Right atrium auricular region (tissue), 2 donors: Measurements from ENCODE around the gene BNC1. TPM values are rescaled to one million over a fixed set of nuclear protein-coding genes. Genes with fewer than 3 reads are reported as not detected.

Source experiments
- DNase-seq: peaks from one replicate; pipeline ENCODE4 v3.0.0-alpha.2; 2019; ENCODE audit warnings: low spot score
- H3K27ac ChIP-seq, 2 donors: fragments of 200-600 bp; sonication (generic); 1 replicate in 1 of 2; 2 replicates in 1 of 2; pipeline ENCODE4 v1.5.1; 2016 to 2019
- H3K27me3 ChIP-seq, 2 donors: fragments of 200-600 bp; sonication (generic); one replicate each; pipeline versions ENCODE4 v1.5.1 to v1.6.0; 2017 to 2019
- H3K36me3 ChIP-seq: fragments of 200-600 bp; sonication (generic); one replicate; pipeline ENCODE4 v1.5.1; 2016
- H3K4me1 ChIP-seq, 2 donors: fragments of 200-600 bp; sonication (generic); one replicate each; pipeline versions ENCODE4 v1.5.1 to v1.6.0; 2017 to 2019
- H3K4me3 ChIP-seq, 2 donors: fragments of 200-600 bp; sonication (generic); 1 replicate in 1 of 2; 2 replicates in 1 of 2; pipeline ENCODE4 v1.5.1; 2017 to 2019; ENCODE audit warnings: mild to moderate bottlenecking in 1 of 2, moderate library complexity in 1 of 2
- H3K9me3 ChIP-seq, 2 donors: fragments of 200-600 bp; sonication (generic); one replicate each; pipeline ENCODE4 v1.5.1; 2019
- total RNA-seq, 2 donors: library from RNA; depleted of rRNA; stranded (reverse); fragments of >200 nt; gene quantifications; one replicate each; pipeline ENCODE4 v1.1.0, GENCODE V29; 2016
- TF ChIP-seq, protein P1 (sequence below), 2 donors: fragments of 200-600 bp; sonication (generic); IDR thresholded peaks; one replicate each; pipeline ENCODE4 v1.5.1; 2019; ENCODE audit warnings: antibody characterized with exemption in 2 of 2

BNC1 gene
- total RNA-seq, 2 donors from 2014 or later, result 5.4 to 15.6 TPM

DNA sequence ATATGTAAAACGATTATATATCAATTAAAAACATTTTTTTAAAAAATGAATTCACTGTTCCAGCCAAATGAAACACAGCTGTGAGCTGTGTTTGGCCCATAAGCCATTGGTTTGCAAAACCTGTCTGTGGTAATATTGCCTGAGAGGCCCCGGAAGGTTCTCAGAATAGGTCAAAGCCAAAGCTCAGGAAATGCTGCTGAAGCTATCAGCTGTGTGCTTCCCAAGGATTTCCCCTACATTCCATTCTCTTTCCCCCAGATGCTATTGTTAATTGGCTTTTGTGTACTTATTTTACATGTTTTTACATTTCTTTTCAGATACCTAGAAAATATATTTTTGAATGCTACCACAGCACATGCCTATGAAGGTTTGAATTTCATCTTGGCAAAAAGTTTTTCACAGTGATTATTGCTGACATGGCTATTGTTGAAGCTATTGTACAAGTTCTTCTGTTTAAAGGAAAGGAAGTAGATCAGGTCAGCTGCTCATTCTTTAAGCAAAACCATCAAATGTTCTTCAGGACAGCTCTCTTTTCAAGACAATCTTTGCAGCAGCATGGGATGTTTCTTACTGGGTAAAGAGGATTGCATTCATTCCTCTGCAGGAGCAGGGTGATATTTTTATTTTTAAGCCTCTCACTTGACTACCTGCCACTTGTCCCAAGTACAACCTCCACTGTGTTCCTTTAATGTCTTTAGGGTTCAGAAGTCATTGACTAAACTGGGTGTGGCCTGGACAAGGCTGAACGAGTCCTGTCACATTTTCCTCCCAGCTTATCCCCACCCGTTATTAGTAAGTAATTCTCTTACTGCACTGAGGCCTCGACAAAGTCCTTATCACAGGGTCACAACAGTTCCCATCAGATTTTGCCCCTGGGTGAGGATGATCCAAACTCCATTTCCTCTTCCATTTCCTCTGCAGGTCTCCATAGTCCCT lies 26.3 kb upstream of the BNC1 start:
- Histone ChIP-seq H3K27me3 (no peaks in the 10 kb centered on the region), H3K4me3 (no peak overlapping the region), H3K4me1 (no peaks in the 10 kb centered on the region), H3K36me3 (no peaks in the 10 kb centered on the region), H3K9me3 (no peaks in the 10 kb centered on the region), H3K27ac (no peak overlapping the region)
- no peak for DNase-seq
- TF ChIP-seq, protein P1, sequence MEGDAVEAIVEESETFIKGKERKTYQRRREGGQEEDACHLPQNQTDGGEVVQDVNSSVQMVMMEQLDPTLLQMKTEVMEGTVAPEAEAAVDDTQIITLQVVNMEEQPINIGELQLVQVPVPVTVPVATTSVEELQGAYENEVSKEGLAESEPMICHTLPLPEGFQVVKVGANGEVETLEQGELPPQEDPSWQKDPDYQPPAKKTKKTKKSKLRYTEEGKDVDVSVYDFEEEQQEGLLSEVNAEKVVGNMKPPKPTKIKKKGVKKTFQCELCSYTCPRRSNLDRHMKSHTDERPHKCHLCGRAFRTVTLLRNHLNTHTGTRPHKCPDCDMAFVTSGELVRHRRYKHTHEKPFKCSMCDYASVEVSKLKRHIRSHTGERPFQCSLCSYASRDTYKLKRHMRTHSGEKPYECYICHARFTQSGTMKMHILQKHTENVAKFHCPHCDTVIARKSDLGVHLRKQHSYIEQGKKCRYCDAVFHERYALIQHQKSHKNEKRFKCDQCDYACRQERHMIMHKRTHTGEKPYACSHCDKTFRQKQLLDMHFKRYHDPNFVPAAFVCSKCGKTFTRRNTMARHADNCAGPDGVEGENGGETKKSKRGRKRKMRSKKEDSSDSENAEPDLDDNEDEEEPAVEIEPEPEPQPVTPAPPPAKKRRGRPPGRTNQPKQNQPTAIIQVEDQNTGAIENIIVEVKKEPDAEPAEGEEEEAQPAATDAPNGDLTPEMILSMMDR (IDR thresholded peaks at IDR 0.05), result no peak

DNA sequence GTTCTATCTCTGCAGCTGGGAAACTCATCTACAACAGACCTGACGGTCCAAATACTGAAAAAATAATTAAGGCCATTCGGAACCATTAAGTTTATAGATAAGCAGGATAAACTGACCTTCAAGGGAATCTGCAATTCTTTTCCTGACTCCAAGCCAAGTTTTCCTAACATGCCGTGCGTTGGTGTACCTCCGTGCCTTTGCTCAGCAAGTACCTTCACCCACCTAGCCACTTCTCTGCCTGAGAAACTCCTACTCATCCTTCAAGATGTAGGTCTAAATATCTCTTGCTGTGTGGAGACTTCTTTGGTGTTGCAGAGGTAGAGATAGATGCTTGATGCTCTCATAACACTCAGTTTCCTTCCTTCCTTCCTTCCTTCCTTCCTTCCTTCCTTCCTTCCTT lies 24.2 kb upstream of the BNC1 start:
- Histone ChIP-seq H3K9me3 (no peaks in the 10 kb centered on the region), H3K27ac (no peak overlapping the region), H3K4me3 (no peak overlapping the region), H3K36me3 (no peaks in the 10 kb centered on the region), H3K27me3 (no peaks in the 10 kb centered on the region), H3K4me1 (no peaks in the 10 kb centered on the region)
- DNase-seq, result no peak
- TF ChIP-seq, protein P1 (IDR thresholded peaks at IDR 0.05), result no peak

DNA sequence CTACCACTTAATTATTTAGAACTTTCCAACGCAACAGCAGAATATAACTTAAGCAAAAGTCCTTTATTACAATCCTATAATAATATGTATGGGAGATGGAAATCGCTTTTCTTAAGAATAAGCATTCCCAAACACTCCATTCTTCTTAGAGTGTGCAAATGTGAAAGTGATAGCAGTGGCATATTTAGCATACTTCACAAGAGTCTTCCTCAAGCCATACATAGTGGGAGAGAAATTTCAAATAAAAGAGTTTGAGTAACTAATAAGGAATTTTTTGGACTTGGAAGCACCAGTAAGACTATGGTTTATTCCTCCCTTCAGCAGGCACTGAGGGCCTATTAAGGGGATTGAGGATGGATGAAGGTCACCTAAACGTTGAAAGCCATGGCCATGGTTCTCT lies 22.1 kb upstream of the BNC1 start:
- Histone ChIP-seq H3K9me3 (no peaks in the 10 kb centered on the region), H3K27me3 (no peaks in the 10 kb centered on the region), H3K4me1 (no peaks in the 10 kb centered on the region), H3K36me3 (no peaks in the 10 kb centered on the region), H3K4me3 (no peak overlapping the region), H3K27ac (no peak overlapping the region)
- TF ChIP-seq, protein P1 (IDR thresholded peaks at IDR 0.05), result no peak
- no peak for DNase-seq

DNA sequence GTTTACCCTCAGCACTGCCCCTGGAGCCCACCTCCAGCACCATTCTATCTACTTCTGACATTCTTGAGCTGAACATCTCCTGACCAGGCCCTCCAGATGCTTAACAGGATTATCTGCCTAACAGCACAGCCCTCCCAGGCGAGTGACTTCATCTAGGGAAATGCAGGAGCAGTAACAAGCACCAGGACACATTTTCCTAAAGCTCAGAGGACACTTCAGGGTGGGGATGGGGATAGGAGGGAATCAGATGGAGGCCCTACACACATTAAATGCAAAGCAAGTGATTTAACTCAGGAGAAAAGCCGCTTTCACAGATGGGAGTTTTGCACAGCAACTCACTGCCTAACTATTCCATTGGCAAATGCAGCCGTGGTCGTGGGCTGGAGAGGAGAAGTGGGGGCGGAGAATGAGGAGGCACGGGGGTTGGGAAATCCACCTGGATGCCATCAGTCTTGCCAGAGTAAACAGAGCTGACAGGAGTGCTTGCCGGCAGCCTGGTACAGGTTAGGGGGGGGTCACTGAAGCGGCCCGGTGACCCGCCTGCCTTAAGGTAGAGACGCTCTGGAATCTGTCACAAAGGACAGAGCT lies 21.3 kb upstream of the BNC1 start:
- H3K27ac ChIP-seq, result no peak overlapping the region
- TF ChIP-seq, protein P1 (IDR thresholded peaks at IDR 0.05), result no peak
- no peak overlapping the region for H3K4me3 ChIP-seq
- no peaks in the 10 kb centered on the region for H3K27me3 ChIP-seq
- H3K36me3 ChIP-seq, result no peaks in the 10 kb centered on the region
- no peak for DNase-seq
- no peaks in the 10 kb centered on the region for H3K9me3 ChIP-seq
- H3K4me1 ChIP-seq, result no peaks in the 10 kb centered on the region

DNA sequence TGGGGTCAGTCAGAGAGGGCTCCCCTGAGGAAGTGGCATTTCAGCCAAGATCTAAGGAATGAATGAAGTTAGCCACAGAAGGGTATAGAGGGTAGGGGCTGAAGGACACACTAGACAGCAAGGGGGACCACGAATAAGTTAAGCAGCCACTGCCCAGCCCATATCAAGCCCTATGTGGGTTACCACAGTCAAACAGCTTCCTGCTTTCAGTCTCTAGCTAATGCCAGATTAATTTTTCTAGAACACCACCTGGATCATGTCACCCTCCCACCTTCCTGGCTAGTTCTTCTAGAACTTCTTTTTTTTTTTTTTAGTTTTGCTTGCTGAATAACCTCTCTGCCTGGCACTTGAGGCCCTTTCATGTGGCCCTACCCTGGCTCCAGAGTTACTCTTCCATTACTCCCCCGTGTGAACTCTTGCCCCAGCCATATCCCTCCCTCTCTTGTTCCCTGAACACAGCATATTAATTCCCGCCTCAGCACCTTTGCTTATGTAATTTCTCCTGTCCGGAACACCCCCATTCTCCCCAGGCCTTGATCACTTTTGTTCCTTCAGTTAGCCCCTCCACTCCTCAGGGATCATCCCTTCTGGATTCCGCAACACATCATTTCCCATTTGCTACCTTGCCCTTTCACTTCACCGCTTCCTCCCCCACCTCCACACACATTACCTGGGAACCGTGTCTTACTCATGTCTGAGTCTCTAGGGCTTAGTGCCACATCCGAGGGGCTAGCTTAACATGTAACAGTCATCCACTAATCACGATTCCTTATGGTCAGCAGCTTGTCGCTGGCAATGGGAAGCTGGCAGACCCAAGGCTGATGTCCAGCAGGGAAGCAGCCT lies 20.6 kb upstream of the BNC1 start:
- no peak overlapping the region for H3K4me3 ChIP-seq
- H3K27ac ChIP-seq, result no peak overlapping the region
- no peaks in the 10 kb centered on the region for H3K9me3 ChIP-seq
- no peaks in the 10 kb centered on the region for H3K36me3 ChIP-seq
- TF ChIP-seq, protein P1 (IDR thresholded peaks at IDR 0.05), result no peak
- DNase-seq, result no peak
- H3K27me3 ChIP-seq, result no peaks in the 10 kb centered on the region
- no peaks in the 10 kb centered on the region for H3K4me1 ChIP-seq
